Measurements from ENCODE around the gene LRTM2. TPM values are rescaled to one million over a fixed set of nuclear protein-coding genes. Genes with fewer than 3 reads are reported as not detected.

The LRTM2 gene
- total and polyA plus RNA-seq, 2 experiments from 2014 or later = not detected

DNA sequence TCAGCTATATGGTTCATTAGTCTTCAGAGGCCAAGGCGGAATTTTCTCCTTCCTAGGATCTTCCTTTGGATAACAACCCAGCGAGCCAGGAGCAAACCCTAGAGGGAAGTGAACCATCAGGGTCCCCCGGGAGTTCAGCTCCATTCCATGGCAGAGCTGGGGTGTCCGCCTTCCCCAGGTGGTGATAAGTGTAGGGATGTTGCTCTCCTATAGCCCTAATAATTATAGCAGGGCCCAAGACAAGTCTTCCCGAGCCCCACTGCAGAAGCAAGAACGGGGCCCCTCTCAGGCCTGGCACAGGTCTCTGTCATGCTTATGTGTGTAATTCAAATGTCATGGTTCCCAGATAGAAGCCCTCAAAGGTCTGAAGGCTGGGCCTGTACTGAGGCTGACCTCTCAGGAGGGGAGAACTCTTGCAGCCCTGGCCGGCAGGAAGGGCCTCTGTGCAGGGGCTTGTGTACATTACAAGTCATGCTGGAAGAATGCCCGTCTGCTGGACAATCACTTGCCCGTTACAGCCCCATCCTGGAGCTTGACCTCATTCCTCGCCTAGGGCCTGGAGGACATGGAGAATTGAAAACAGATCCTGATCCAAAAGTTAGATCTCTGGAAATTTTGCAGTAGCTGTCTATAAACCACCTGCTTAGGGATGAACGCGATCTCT is 17.3 kb downstream of the LRTM2 start:
- Histone ChIP-seq H3K36me3 (ENCODE audit: low read depth) (no peaks in the 10 kb centered on the region), H3F3A (ENCODE audit: insufficient read depth) (no peaks in the 10 kb centered on the region), H3K9ac (no peak overlapping the region), H3K4me3 (no peak overlapping the region), H3K79me2 (ENCODE audit: insufficient read depth) (no peaks in the 10 kb centered on the region), H2AFZ (no peak overlapping the region), H3K4me2 (ENCODE audit: unreplicated experiment) (no peak overlapping the region), H3K27me3 (replicated peaks; ENCODE audit: insufficient read depth) (peaks cover 40% of the 10 kb centered on the region), H3K27ac (no peak overlapping the region), H3K9me2 (ENCODE audit: insufficient read depth) (no peaks in the 10 kb centered on the region), H3K4me1 (ENCODE audit: insufficient read depth) (no peaks in the 10 kb centered on the region), H4K20me1 (ENCODE audit: insufficient read depth) (no peaks in the 10 kb centered on the region), H3K9me3 (ENCODE audit: low read depth) (no peaks in the 10 kb centered on the region)
- 68 to 73% methylated on average over 12 of the region's 12 CpGs for WGBS, 2 experiments (ENCODE audit: low coverage in 1 of 2, low lambda C conversion rate in 2 of 2, missing lambda C conversion rate in 2 of 2)
- in situ Hi-C loops (cut with MboI) = no loop called here
- TF ChIP-seq EZH2 (IDR thresholded peaks at IDR 0.05; ENCODE audit: insufficient read depth, poor library complexity, severe bottlenecking) (no peak), EZH2phosphoT487 (IDR thresholded peaks at IDR 0.05; ENCODE audit: insufficient read depth, low read depth) (no peak)
- DNase-seq = no peak

DNA sequence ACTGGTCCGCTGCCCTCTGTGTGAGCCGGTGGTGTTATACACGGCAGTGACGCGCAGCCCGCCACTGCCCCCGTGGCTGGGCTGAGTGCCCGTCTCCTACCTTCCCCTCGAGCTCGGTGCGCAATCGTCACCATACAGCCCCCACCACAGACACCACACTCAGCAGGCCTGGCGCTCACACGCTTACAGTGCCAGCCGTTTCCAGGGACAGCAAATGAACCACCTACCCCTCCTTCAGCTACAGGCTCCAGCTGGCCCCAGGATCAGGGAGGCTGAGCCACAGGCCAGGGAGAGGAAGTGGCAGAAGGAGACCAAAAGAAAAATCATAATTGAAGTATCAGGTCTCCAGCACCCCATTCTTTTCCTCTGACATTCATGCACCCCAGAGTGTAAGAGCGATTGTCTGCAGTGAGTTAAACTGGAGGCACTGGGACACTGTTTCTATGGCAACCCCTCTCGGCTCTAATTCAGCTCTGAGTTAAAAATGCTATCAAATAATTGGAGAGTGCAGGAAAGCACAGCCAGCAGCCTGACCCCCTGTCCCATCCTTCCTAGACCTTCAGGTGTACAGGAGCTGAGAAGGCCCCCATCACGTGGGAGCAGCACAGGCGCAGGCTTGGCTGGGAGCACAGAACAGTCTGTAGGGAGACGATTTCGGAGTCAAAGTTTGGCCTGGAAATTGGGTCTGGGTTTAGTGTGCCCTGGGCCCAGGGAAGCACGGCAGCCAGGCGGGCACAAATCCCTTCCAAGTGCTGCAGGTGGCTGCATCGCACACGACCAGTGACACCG is 18.0 kb downstream of the LRTM2 start:
- WGBS, 2 experiments (ENCODE audit: low coverage in 1 of 2, low lambda C conversion rate in 2 of 2, missing lambda C conversion rate in 2 of 2) = 64 to 69% methylated on average over 25 to 26 of the region's 26 CpGs
- no peak overlapping the region for H3K4me2 ChIP-seq (ENCODE audit: unreplicated experiment)
- H3K4me3 ChIP-seq = no peak overlapping the region
- H3F3A ChIP-seq (ENCODE audit: insufficient read depth) = no peaks in the 10 kb centered on the region
- H3K4me1 ChIP-seq (ENCODE audit: insufficient read depth) = no peaks in the 10 kb centered on the region
- DNase-seq = no peak
- H3K36me3 ChIP-seq (ENCODE audit: low read depth) = no peaks in the 10 kb centered on the region
- H4K20me1 ChIP-seq (ENCODE audit: insufficient read depth) = no peaks in the 10 kb centered on the region
- in situ Hi-C loops (cut with MboI) = no loop called here
- H3K9me2 ChIP-seq (ENCODE audit: insufficient read depth) = no peaks in the 10 kb centered on the region
- TF ChIP-seq EZH2 (IDR thresholded peaks at IDR 0.05; ENCODE audit: insufficient read depth, poor library complexity, severe bottlenecking) (no peak), EZH2phosphoT487 (IDR thresholded peaks at IDR 0.05; ENCODE audit: insufficient read depth, low read depth) (no peak)
- no peak overlapping the region for H3K27ac ChIP-seq
- H3K27me3 ChIP-seq (replicated peaks; ENCODE audit: insufficient read depth) = peaks cover 44% of the 10 kb centered on the region
- H3K9me3 ChIP-seq (ENCODE audit: low read depth) = no peaks in the 10 kb centered on the region
- H3K79me2 ChIP-seq (ENCODE audit: insufficient read depth) = no peaks in the 10 kb centered on the region
- no peak overlapping the region for H3K9ac ChIP-seq
- H2AFZ ChIP-seq = no peak overlapping the region

DNA sequence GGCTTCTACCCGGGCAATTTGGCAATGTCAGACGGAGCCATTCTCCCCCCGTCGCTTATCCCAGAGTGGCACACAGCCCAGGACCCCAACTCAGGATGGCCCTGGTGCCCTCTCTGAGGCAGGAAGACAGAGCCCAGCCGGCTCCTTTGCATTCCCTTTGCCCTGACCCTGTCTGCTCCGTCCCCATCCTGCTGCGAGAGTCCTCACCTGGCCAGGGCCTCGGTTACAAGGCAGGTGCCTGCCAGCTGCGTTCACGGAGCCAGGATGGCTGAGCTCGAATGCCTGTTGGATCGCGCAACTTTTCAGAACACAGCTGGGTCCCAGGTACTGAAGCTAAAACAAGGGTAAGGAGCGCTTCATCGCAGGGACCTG is 18.6 kb downstream of the LRTM2 start:
- Histone ChIP-seq H3K9ac (no peak overlapping the region), H2AFZ (no peak overlapping the region), H3K79me2 (ENCODE audit: insufficient read depth) (no peaks in the 10 kb centered on the region), H3K4me2 (ENCODE audit: unreplicated experiment) (no peak overlapping the region), H3F3A (ENCODE audit: insufficient read depth) (no peaks in the 10 kb centered on the region), H3K27me3 (replicated peaks; ENCODE audit: insufficient read depth) (peaks cover 50% of the 10 kb centered on the region), H3K9me2 (ENCODE audit: insufficient read depth) (no peaks in the 10 kb centered on the region), H3K9me3 (ENCODE audit: low read depth) (no peaks in the 10 kb centered on the region), H3K4me1 (ENCODE audit: insufficient read depth) (no peaks in the 10 kb centered on the region), H3K36me3 (ENCODE audit: low read depth) (no peaks in the 10 kb centered on the region), H3K4me3 (no peak overlapping the region), H3K27ac (no peak overlapping the region), H4K20me1 (ENCODE audit: insufficient read depth) (no peaks in the 10 kb centered on the region)
- in situ Hi-C loops (cut with MboI) = no loop called here
- TF ChIP-seq EZH2phosphoT487 (IDR thresholded peaks at IDR 0.05; ENCODE audit: insufficient read depth, low read depth) = no peak
- no peak for TF ChIP-seq EZH2 (IDR thresholded peaks at IDR 0.05; ENCODE audit: insufficient read depth, poor library complexity, severe bottlenecking)
- 50 to 51% methylated on average over 14 to 15 of the region's 15 CpGs for WGBS, 2 experiments (ENCODE audit: low coverage in 1 of 2, low lambda C conversion rate in 2 of 2, missing lambda C conversion rate in 2 of 2)
- DNase-seq = no peak

DNA sequence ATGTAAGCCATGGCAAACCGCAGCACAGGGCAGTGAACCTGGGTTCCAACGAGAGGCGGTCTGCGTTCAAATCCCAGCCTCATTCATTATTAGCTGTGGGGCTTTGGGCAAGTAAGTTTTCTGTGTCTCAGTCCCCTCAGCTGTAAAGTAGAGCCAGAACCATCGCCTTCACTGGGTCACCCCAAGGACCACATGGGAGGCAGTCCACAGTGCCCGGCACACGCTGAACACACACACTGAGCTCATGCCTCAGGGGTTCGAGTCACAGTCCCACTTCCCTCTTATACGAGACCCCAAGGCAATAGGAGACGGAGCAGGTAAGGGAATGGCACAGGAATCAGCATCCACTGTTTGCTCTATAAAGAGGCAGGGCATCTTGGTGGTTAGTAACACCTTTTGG is 19.1 kb downstream of the LRTM2 start:
- H3K36me3 ChIP-seq (ENCODE audit: low read depth) = no peaks in the 10 kb centered on the region
- H3K27ac ChIP-seq = no peak overlapping the region
- H3K9me3 ChIP-seq (ENCODE audit: low read depth) = no peaks in the 10 kb centered on the region
- H3K79me2 ChIP-seq (ENCODE audit: insufficient read depth) = no peaks in the 10 kb centered on the region
- H3K4me3 ChIP-seq = no peak overlapping the region
- H3K9me2 ChIP-seq (ENCODE audit: insufficient read depth) = no peaks in the 10 kb centered on the region
- TF ChIP-seq EZH2 (IDR thresholded peaks at IDR 0.05; ENCODE audit: insufficient read depth, poor library complexity, severe bottlenecking) = no peak
- no peak for TF ChIP-seq EZH2phosphoT487 (IDR thresholded peaks at IDR 0.05; ENCODE audit: insufficient read depth, low read depth)
- in situ Hi-C loops (cut with MboI) = no loop called here
- no peaks in the 10 kb centered on the region for H3K4me1 ChIP-seq (ENCODE audit: insufficient read depth)
- 78 to 83% methylated on average over 10 of the region's 10 CpGs for WGBS, 2 experiments (ENCODE audit: low coverage in 1 of 2, low lambda C conversion rate in 2 of 2, missing lambda C conversion rate in 2 of 2)
- no peak overlapping the region for H3K9ac ChIP-seq
- no peak overlapping the region for H3K4me2 ChIP-seq (ENCODE audit: unreplicated experiment)
- no peak for DNase-seq
- H3F3A ChIP-seq (ENCODE audit: insufficient read depth) = no peaks in the 10 kb centered on the region
- H2AFZ ChIP-seq = no peak overlapping the region
- no peaks in the 10 kb centered on the region for H4K20me1 ChIP-seq (ENCODE audit: insufficient read depth)
- peaks cover 55% of the 10 kb centered on the region for H3K27me3 ChIP-seq (replicated peaks; ENCODE audit: insufficient read depth)
